HCT116 (cell line): ENCODE results near the gene CHURC1. TPM values are rescaled to one million over a fixed set of nuclear protein-coding genes. Genes with fewer than 3 reads are reported as not detected.
A peak's percentile ranks its signal among the peaks of the same experiment; 100 is the strongest.

Source experiments
- ATAC-seq: fragments of 200-7000 bp; cut with Tn5 transposase; 2 replicates; pipeline ENCODE4 v1.9.1; 2020; ENCODE audit warnings: mild to moderate bottlenecking, moderate library complexity
- Bru-seq: library from RNA; stranded (reverse); fragments of 400-500 nt; gene quantifications from one replicate; lab custom pipeline; 2021; lab: Mats Ljungman, UMichigan
- BruChase-seq, 2 experiments: library from RNA; stranded (reverse); fragments of 400-500 nt; gene quantifications; one replicate each; lab custom pipeline; 2021; lab: Mats Ljungman, UMichigan
- BruUV-seq: library from RNA; stranded (reverse); fragments of 400-500 nt; replicated peaks from 2 replicates; lab custom pipeline; 2021; lab: Mats Ljungman, UMichigan
- CTCF ChIA-PET: fragments of 300-600 bp; sonication (Branson Sonifier 250); formaldehyde crosslinking; loops from one replicate; lab custom pipeline; 2021; ENCODE audit warnings: antibody characterized with exemption; lab: Charles Lee
- POLR2A ChIA-PET: fragments of 300-600, 350-600 bp; sonication (Branson Sonifier 250); formaldehyde crosslinking; loops from one replicate; lab custom pipeline; 2021; ENCODE audit warnings: antibody characterized with exemption; lab: Charles Lee
- RAD21 ChIA-PET, 2 experiments: fragments of 300-600 bp; sonication (Branson Sonifier 250); formaldehyde crosslinking; loops; one replicate each; lab custom pipeline; 2023; ENCODE audit warnings: low total read pairs in 2 of 2; ENCODE audit not compliant: uncharacterized antibody in 2 of 2, unreplicated experiment in 2 of 2, low non-redundant PET in 1 of 2; lab: Charles Lee
- DNase-seq: peaks from one replicate; pipeline ENCODE4 v3.0.0-alpha.2; 2010; ENCODE audit warnings: low read depth, low spot score
- H2AFZ ChIP-seq: fragments of 200-600 bp; shearing (Covaris generic), sonication (generic); 2 replicates; pipeline ENCODE4 v1.6.1; 2017; ENCODE audit warnings: low read depth, mixed run types, mixed read lengths, antibody characterized with exemption, low read length; ENCODE audit not compliant: poor library complexity, severe bottlenecking
- H3K27ac ChIP-seq: 2 replicates; pipeline ENCODE4 v1.5.1; 2012; ENCODE audit warnings: low read depth, low read length
- H3K27me3 ChIP-seq: fragments of 200-600 bp; sonication (generic); 2 replicates; pipeline ENCODE4 v1.6.1; 2016; ENCODE audit warnings: mixed run types, low read length, mixed read lengths; ENCODE audit not compliant: insufficient read depth
- H3K36me3 ChIP-seq, 2 experiments: fragments of 200-500 bp in 1 of 2; fragments of 200-600 bp in 1 of 2; sonication (Bioruptor generic) in 1 of 2; sonication (generic) in 1 of 2; 2 replicates each; pipeline versions ENCODE4 v1.5.1 to v1.6.1; 2014 to 2016; ENCODE audit warnings: low read length in 2 of 2, inconsistent platforms in 1 of 2, mixed read lengths in 1 of 2, mixed run types in 1 of 2; ENCODE audit not compliant: insufficient read depth in 2 of 2, control insufficient read depth in 1 of 2
- H3K4me1 ChIP-seq, 2 experiments: fragments of 200-600 bp in 1 of 2; sonication (generic) in 1 of 2; 2 replicates each; pipeline versions ENCODE4 v1.5.1 to v1.6.1; 2012 to 2017; ENCODE audit warnings: low read length in 2 of 2, inconsistent platforms in 1 of 2, mild to moderate bottlenecking in 1 of 2, mixed read lengths in 1 of 2, mixed run types in 1 of 2, moderate library complexity in 1 of 2; ENCODE audit not compliant: insufficient read depth in 2 of 2, control insufficient read depth in 1 of 2
- H3K4me2 ChIP-seq: fragments of 200-600 bp; sonication (generic); 2 replicates; pipeline ENCODE4 v1.6.1; 2017; ENCODE audit warnings: mixed run types, low read length, mixed read lengths
- H3K4me3 ChIP-seq, 2 experiments: fragments of 200-600 bp in 1 of 2; sonication (generic) in 1 of 2; replicated peaks in 1 of 2; 2 replicates each; pipeline ENCODE4 v1.5.1; 2011 to 2016; ENCODE audit warnings: low read length in 2 of 2, control low read depth in 1 of 2, low read depth in 1 of 2, mild to moderate bottlenecking in 1 of 2, mixed read lengths in 1 of 2, mixed run types in 1 of 2
- H3K79me2 ChIP-seq: fragments of 200-600 bp; sonication (generic); 2 replicates; pipeline ENCODE4 v1.6.1; 2017; ENCODE audit warnings: mild to moderate bottlenecking, mixed run types, low read length, moderate library complexity, mixed read lengths; ENCODE audit not compliant: insufficient read depth
- H3K9ac ChIP-seq: fragments of 200-600 bp; sonication (generic); 2 replicates; pipeline ENCODE4 v1.6.1; 2016; ENCODE audit warnings: low read length, mixed read lengths
- H3K9me2 ChIP-seq: fragments of 200-600 bp; sonication (generic), shearing (Covaris generic); 2 replicates; pipeline ENCODE4 v1.6.1; 2017; ENCODE audit warnings: mixed run types, mild to moderate bottlenecking, moderate library complexity; ENCODE audit not compliant: insufficient read depth
- H3K9me3 ChIP-seq, 2 experiments: fragments of 200-500 bp in 1 of 2; fragments of 200-600 bp in 1 of 2; sonication (Bioruptor generic) in 1 of 2; sonication (generic) in 1 of 2; 2 replicates each; pipeline ENCODE4 v1.6.1; 2014 to 2017; ENCODE audit warnings: low read length in 2 of 2, mixed read lengths in 2 of 2, inconsistent platforms in 1 of 2, low read depth in 1 of 2, mild to moderate bottlenecking in 1 of 2, mixed run types in 1 of 2, moderate library complexity in 1 of 2; ENCODE audit not compliant: control insufficient read depth in 1 of 2, insufficient read depth in 1 of 2
- H4K20me1 ChIP-seq: fragments of 200-600 bp; sonication (generic), shearing (Covaris generic); 2 replicates; pipeline ENCODE4 v1.6.1; 2017; ENCODE audit warnings: mixed run types, mild to moderate bottlenecking, moderate library complexity; ENCODE audit not compliant: insufficient read depth
- CEBPB ChIP-seq: IDR thresholded peaks from 2 replicates; pipeline ENCODE4 v1.6.1; 2012; ENCODE audit warnings: low read depth
- EGR1 ChIP-seq: IDR thresholded peaks from 2 replicates; pipeline ENCODE4 v1.6.1; 2012; ENCODE audit warnings: low read depth
- ELF1 ChIP-seq: IDR thresholded peaks from 2 replicates; pipeline ENCODE4 v1.6.1; 2012; ENCODE audit warnings: low read depth, borderline replicate concordance
- EZH2 ChIP-seq: fragments of 200-600 bp; sonication (generic); IDR thresholded peaks from 2 replicates; pipeline ENCODE4 v1.6.1; 2017; ENCODE audit warnings: antibody characterized with exemption, mixed run types
- EZH2phosphoT487 ChIP-seq: fragments of 200-600 bp; IDR thresholded peaks from 2 replicates; pipeline ENCODE4 v1.6.1; 2018; ENCODE audit warnings: antibody characterized with exemption, borderline replicate concordance
- FOSL1 ChIP-seq: IDR thresholded peaks from 2 replicates; pipeline ENCODE4 v1.6.1; 2012; ENCODE audit warnings: low read depth
- JUND ChIP-seq: IDR thresholded peaks from 2 replicates; pipeline ENCODE4 v1.6.1; 2012
- MAX ChIP-seq: IDR thresholded peaks from 2 replicates; pipeline ENCODE4 v1.6.1; 2012
- POLR2A ChIP-seq: IDR thresholded peaks from 2 replicates; pipeline ENCODE4 v1.7.0; 2011; ENCODE audit warnings: borderline replicate concordance; ENCODE audit not compliant: insufficient read depth, insufficient read length; ENCODE audit errors: extremely low read depth
- POLR2AphosphoS5 ChIP-seq: IDR thresholded peaks from 2 replicates; pipeline ENCODE4 v1.6.1; 2011; ENCODE audit warnings: mild to moderate bottlenecking, low read depth, low read length, moderate library complexity
- RAD21 ChIP-seq: IDR thresholded peaks from 2 replicates; pipeline ENCODE4 v1.6.1; 2012; ENCODE audit warnings: low read depth, mild to moderate bottlenecking
- REST ChIP-seq: IDR thresholded peaks from 2 replicates; pipeline ENCODE4 v1.6.1; 2012; ENCODE audit warnings: low read depth
- SIN3A ChIP-seq: IDR thresholded peaks from 2 replicates; pipeline ENCODE4 v1.6.1; 2012; ENCODE audit warnings: low read depth
- SRF ChIP-seq: IDR thresholded peaks from 2 replicates; pipeline ENCODE4 v1.6.1; 2012; ENCODE audit warnings: low read depth
- TCF7L2 ChIP-seq: IDR thresholded peaks from 2 replicates; pipeline ENCODE4 v1.7.0; 2011; ENCODE audit warnings: borderline replicate concordance, inconsistent platforms; ENCODE audit not compliant: insufficient read depth, insufficient read length; ENCODE audit errors: extremely low read depth
- YY1 ChIP-seq: IDR thresholded peaks from 2 replicates; pipeline ENCODE4 v1.6.1; 2011; ENCODE audit warnings: low read length, low read depth, moderate library complexity, mild to moderate bottlenecking; ENCODE audit not compliant: insufficient replicate concordance; ENCODE audit errors: extremely low read depth
- ZFX ChIP-seq: fragments of 450-650 bp; IDR thresholded peaks from 2 replicates; pipeline ENCODE4 v1.6.1; 2017
- ZNF274 ChIP-seq: fragments of 200-500 bp; sonication (Bioruptor generic); IDR thresholded peaks from 2 replicates; pipeline ENCODE4 v1.6.1; 2014; ENCODE audit warnings: mild to moderate bottlenecking, low read depth, low read length, inconsistent platforms
- intact Hi-C: fragments of 100-400 bp; cut with micrococcal nuclease; formaldehyde crosslinking; loops from 2 replicates; pipeline ENCODE4 v1.10.0; 2022
- long read RNA-seq: library from polyadenylated mRNA; unstranded; transcript quantifications from one replicate; pipeline ENCODE4 v2.0.0, GENCODE V29; 2021; ENCODE audit not compliant: unreplicated experiment
- polyA plus RNA-seq: library from polyadenylated mRNA; unstranded; fragments of >200 nt; gene quantifications from 2 replicates; pipeline ENCODE4 v1.2.1, GENCODE V29; 2012; ENCODE audit warnings: missing spikeins
- total RNA-seq: library from RNA; stranded (reverse); gene quantifications from one replicate; pipeline ENCODE4 v1.2.1, GENCODE V29; 2021; ENCODE audit not compliant: unreplicated experiment
- TF ChIP-seq, protein P1 (sequence below), 3 experiments: fragments of 200-600 bp in 1 of 3; sonication (generic) in 1 of 3; IDR thresholded peaks in 2 of 3; conservative IDR thresholded peaks in 1 of 3; 2 replicates each; pipeline ENCODE4 v1.5.1; 2012 to 2017; ENCODE audit warnings: low read depth in 2 of 3, low read length in 2 of 3, antibody characterized with exemption in 1 of 3, borderline replicate concordance in 1 of 3, control low read depth in 1 of 3, mild to moderate bottlenecking in 1 of 3, mixed read lengths in 1 of 3, mixed run types in 1 of 3, moderate library complexity in 1 of 3; ENCODE audit not compliant: insufficient read depth in 1 of 3
- TF ChIP-seq, protein P2 (sequence below): IDR thresholded peaks from 2 replicates; pipeline ENCODE4 v1.6.1; 2012

Gene CHURC1
- 47.5 TPM for total RNA-seq
- 23.0 and 27.3 TPM in 2 replicates for polyA plus RNA-seq
- percentile 96 among the genes with signal in this experiment for Bru-seq, nascent RNA
- BruChase-seq, experiment 1, labeled RNA remaining after a 6-hour chase, result percentile 96 among the genes with signal in this experiment
- percentile 97 among the genes with signal in this experiment for BruChase-seq, experiment 2, labeled RNA remaining after a 2-hour chase
- long read RNA-seq, transcript CHURC1-208 (4 exons, 3,615 nt), result minor isoform, 5 of 51 reads
- long read RNA-seq, transcript CHURC1-203 (4 exons, 2,629 nt), result major isoform, 31 of 51 reads
- long read RNA-seq, partial matches to known transcripts, result 4 of 51 reads
- long read RNA-seq, other reads (novel, unspliced or antisense), result 0 of 51 reads

DNA sequence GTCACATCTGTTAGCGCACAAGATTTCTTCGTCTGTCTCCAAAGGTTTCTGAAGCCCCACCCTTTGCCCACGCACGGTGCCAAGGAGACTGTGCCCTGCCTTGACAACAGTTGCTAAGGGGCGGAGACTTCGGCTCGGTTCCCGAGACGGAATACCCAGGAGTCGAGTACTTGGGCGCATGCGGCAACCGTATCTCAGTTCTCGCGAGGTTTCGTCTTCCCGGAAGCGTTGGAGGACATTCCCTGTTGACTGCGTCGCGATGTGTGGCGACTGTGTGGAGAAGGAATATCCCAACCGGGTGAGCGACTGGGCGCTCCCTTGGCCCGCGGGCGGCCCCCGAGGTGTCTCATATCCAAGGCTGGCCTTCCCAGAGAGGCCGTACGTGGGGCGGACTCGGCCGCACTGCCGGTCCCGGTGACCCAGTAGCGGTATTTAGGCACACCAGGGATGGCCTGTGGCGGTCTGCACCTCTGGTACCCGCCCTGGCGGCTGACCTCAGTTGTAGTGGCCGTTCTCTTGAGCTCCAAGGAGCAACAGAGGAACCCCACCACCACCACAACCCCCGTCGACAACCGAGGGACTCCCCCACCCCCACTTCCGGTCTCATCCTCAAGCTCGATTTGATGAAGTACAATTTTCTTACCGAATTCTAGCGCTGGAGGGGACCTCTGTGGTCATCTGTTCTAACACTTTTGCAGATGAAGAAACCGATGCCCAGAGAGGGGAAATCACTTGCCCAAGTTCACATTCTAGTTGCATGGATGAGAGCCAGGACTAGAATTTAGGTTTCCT, at the start of gene CHURC1:
CHURC1 (plus strand) TSS at position 219 of the 792 bp plus-strand sequence; CDS start at position 260, 41 bp downstream.
- POLR2A ChIA-PET, result interaction anchor here (0.7 to 1.6 kb wide), 3 partner anchors 9 to 22 kb away, joined by 3 to 5 read pairs (median 4); no protein-coding TSS in a partner anchor
- intact Hi-C loops, result loop anchor here (5.0 kb wide), 2 partner anchors 112 to 242 kb away; no protein-coding TSS in a partner anchor
- Histone ChIP-seq H3K4me3 (peak within 1 kb of the TSS; percentile 81 to 97), H3K4me1 (peaks cover 8 to 16% of the 10 kb centered on the region in 2 experiments; a peak in 3 of 4 replicates), H3K27ac (peak within 1 kb of the TSS; percentile 79), H3K36me3 (no peaks in the 10 kb centered on the region), H3K4me2 (peak within 1 kb of the TSS; percentile 96), H3K27me3 (no peaks in the 10 kb centered on the region), H4K20me1 (no peaks in the 10 kb centered on the region), H3K9me2 (no peaks in the 10 kb centered on the region), H2AFZ (peak within 1 kb of the TSS; percentile 98), H3K9me3 (no peaks in the 10 kb centered on the region), H3K79me2 (peaks cover 51% of the 10 kb centered on the region), H3K9ac (peak within 1 kb of the TSS; percentile 93)
- CTCF ChIA-PET, result interaction anchor here (0.6 kb wide), 1 partner anchor 150 kb away, joined by 3 read pairs; no protein-coding TSS in a partner anchor
- no TSS peak for BruUV-seq
- DNase-seq (peak; percentile 98), ATAC-seq (peak; percentile 98)
- RAD21 ChIA-PET, result no interaction called here
- TF ChIP-seq RAD21 (no peak), REST (no peak), EZH2 (no peak), MAX (peak; percentile 53; the same call in 1 of the 2 replicates), EZH2phosphoT487 (no peak), ELF1 (peak; percentile 92), JUND (no peak), TCF7L2 (no peak), CEBPB (no peak), SRF (no peak), SIN3A (peak; percentile 61; the same call in 1 of the 2 replicates), POLR2A (peak; percentile 71), ZNF274 (no peak), EGR1 (peak; percentile 92), YY1 (peak; percentile 27), POLR2AphosphoS5 (peak; percentile 96), FOSL1 (no peak), ZFX (peak; percentile 60)
- TF ChIP-seq, protein P1, sequence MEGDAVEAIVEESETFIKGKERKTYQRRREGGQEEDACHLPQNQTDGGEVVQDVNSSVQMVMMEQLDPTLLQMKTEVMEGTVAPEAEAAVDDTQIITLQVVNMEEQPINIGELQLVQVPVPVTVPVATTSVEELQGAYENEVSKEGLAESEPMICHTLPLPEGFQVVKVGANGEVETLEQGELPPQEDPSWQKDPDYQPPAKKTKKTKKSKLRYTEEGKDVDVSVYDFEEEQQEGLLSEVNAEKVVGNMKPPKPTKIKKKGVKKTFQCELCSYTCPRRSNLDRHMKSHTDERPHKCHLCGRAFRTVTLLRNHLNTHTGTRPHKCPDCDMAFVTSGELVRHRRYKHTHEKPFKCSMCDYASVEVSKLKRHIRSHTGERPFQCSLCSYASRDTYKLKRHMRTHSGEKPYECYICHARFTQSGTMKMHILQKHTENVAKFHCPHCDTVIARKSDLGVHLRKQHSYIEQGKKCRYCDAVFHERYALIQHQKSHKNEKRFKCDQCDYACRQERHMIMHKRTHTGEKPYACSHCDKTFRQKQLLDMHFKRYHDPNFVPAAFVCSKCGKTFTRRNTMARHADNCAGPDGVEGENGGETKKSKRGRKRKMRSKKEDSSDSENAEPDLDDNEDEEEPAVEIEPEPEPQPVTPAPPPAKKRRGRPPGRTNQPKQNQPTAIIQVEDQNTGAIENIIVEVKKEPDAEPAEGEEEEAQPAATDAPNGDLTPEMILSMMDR (IDR thresholded peaks at IDR 0.05 in 2 of 3, conservative IDR thresholded peaks at IDR 0.05 in 1 of 3; ENCODE audit: borderline replicate concordance in 1 of 3, insufficient read depth in 1 of 3, low read depth in 2 of 3, low read length in 2 of 3), result no peak
- TF ChIP-seq, protein P2, sequence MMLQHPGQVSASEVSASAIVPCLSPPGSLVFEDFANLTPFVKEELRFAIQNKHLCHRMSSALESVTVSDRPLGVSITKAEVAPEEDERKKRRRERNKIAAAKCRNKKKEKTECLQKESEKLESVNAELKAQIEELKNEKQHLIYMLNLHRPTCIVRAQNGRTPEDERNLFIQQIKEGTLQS, result no peak
